D341Med (cell line): ENCODE results near the gene GDPD5.

ENCODE experiments used
- DNase-seq: peaks from one replicate; pipeline ENCODE4 v3.0.0; 2012; ENCODE audit warnings: low spot score

Gene GDPD5

GRCh38 chr11:75399344-75400145 is 126.2 kb downstream of the GDPD5 start, which contains the start of gene RPS3:
Gene RPS3, plus strand, starts transcription at chr11:75399518. Its CDS starts 30 bp downstream, at chr11:75399548.
- peak; percentile 92 for DNase-seq

- DNase-seq = no peak
These were observed 126.8 kb downstream of the GDPD5 start for GRCh38 chr11:75398906-75399305.

GRCh38 chr11:75394085-75394840 is 131.5 kb downstream of the GDPD5 start:
- DNase-seq = no peak

GRCh38 chr11:75389925-75390324 is 135.8 kb downstream of the GDPD5 start:
- DNase-seq = no peak

GRCh38 chr11:75389276-75389605 is 136.5 kb downstream of the GDPD5 start:
- DNase-seq = no peak

GRCh38 chr11:75388386-75389275 is 137.1 kb downstream of the GDPD5 start:
- peak; percentile 78 for DNase-seq

- DNase-seq = no peak
These were observed 137.9 kb downstream of the GDPD5 start for GRCh38 chr11:75387736-75388294.

- no peak for DNase-seq
These were observed 138.7 kb downstream of the GDPD5 start for GRCh38 chr11:75386942-75387630.
